Epithelial cell of prostate (primary cell): ENCODE data around the gene GPR132.
A peak's percentile ranks its signal among the peaks of the same experiment; 100 is the strongest.
"Not testable (repeated sequence)": the region's sequence is repeated elsewhere in the genome, so short reads cannot be mapped to it uniquely, and the experiment has no call there.

ENCODE experiments used
- DNase-seq: peaks from one replicate; pipeline ENCODE4 v3.0.0-alpha.2; 2011; ENCODE audit warnings: low read depth, low spot score
- H3K27ac ChIP-seq: fragments of 450-650 bp; 2 replicates; pipeline ENCODE4 v1.5.1; 2017; ENCODE audit warnings: mild to moderate bottlenecking

GPR132 gene, protein sequence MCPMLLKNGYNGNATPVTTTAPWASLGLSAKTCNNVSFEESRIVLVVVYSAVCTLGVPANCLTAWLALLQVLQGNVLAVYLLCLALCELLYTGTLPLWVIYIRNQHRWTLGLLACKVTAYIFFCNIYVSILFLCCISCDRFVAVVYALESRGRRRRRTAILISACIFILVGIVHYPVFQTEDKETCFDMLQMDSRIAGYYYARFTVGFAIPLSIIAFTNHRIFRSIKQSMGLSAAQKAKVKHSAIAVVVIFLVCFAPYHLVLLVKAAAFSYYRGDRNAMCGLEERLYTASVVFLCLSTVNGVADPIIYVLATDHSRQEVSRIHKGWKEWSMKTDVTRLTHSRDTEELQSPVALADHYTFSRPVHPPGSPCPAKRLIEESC

DNA sequence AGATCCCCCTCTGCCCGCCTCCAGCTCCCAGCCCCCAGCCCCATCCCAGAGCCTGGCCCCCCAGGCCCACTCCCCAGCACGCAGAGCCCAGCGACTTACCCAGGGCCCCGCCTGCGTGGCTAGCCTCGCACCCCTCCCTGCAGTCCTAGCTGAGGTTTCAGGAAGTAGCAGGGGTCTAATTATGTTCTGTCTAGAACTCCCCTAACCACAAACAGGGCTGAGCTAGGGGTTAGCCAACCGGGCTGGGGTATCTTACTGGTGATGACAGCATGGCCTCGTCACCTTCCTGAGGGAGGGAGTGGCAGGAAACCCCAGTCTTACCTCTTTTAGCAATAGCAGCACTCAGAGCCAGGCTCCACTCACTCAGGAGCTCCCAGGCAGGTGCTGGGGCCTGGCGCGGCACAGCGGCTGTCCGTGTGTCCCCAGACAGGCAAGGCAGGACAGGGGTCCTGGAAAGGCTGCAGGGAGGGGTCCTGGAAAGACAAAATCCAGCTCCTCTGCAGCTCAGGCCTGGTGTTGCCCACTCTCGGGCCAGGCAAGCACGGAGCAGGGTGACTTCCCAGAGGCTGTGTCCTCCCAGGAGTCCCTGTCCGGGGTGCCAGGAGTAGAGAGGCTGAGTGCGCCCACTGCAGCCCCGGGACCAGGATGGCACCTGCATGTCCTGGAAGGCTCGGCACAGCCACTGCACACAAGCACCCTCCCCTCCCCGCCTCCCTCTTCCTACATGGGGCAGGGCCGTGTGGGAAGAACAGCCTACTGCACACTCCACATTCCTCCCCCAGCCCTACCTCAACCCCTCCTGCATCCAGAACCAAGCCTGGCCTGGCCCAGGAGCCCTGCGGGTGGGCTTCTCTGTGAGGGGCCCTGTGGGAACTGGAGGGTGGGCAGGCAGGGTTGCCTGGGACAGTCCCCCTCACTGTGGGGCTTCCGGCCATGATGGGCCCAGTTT lies at the start of gene GPR132:
TSS of gene GPR132 (minus strand) at position 151 of the 949 bp plus-strand sequence. CDS start 10,010 bp downstream, outside the sequence.
- no peak within 1 kb of the TSS for H3K27ac ChIP-seq
- DNase-seq, result no peak

DNA sequence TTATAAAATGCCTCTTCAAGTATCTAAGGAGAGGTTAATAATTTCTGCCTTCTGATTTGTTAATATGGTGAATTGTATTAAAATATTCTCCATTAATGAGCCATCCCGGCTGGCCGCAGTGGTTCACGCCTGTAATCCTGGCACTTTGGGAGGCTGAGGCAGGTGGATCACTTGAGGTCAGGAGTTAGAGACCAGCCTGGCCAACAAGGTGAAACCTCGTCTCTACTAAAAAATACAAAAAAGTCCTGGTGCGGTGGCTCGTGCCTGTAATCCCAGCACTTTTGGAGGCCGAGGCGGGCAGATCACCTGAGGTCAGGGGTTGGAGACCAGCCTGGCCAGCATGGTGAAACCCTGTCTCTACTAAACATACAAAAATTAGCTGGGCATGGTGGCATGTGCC lies 44.0 kb upstream of the GPR132 start:
- not testable (repeated sequence) for DNase-seq, H3K27ac ChIP-seq

- DNase-seq, result no peak
- H3K27ac ChIP-seq, result no peak overlapping the region
Measured at GRCh38 chr14:105108516-105108864, 43.3 kb upstream of the GPR132 start.

DNA sequence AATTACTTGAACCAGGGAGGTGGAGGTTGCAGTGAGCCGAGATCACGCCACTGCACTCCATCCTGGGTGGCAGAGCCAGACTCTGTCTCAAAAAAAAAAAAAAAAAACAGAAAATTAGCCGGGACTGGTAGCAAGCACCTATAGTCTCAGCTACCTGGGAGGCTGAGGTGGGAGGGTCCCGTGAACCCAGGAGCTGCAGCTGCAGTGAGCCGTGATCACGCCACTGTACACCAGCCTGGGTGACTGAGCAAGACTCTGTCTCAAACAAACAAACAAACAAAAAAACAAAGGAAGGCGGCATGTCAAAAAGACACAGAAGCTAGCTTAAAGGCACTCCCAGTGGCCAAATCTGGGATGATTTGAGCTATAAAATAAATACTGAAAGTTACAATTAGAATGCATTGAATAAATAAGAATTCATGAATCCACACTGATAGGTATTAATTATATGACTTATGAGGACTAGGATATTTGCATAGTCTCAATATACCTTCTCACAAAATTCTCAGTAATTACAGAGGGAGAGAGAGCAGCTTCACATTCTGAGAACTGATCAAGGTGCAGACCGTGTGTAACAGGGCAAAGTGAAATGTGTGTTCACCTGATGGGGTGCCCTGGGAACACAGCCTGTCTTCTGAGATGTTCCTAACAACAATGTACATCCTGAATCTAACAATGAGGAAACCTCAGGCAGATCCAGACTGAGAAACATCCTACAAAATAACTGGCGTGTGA lies 42.7 kb upstream of the GPR132 start:
- DNase-seq, result no peak
- no peak overlapping the region for H3K27ac ChIP-seq

DNA sequence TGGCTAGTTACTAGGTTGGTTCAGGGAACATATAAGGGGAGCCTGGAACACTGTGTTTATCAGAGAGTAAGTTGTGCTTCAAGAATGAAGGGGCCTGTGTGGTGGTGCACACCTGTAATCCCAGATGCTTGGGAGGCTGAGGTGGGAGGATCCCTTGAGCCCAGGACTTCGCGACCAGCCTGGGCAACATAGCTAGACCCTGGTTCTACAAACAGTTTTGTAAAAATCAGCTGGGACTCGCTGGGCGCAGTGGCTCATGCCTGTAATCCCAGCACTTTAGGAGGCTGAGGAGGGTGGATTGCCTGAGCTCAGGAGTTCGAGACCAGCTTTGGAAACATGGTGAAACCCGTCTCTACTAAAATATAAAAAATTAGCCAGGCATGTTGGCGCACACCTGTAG lies 42.1 kb upstream of the GPR132 start:
- no peak for DNase-seq
- no peak overlapping the region for H3K27ac ChIP-seq

GRCh38 chr14:105105158-105105557 lies 39.9 kb upstream of the GPR132 start:
- no peak for DNase-seq

GRCh38 chr14:105102893-105103292 lies 37.7 kb upstream of the GPR132 start:
- no peak for DNase-seq
- H3K27ac ChIP-seq, result no peak overlapping the region

More at GRCh38 chr14:105105158-105105557, 39.9 kb upstream of the GPR132 start:
- H3K27ac ChIP-seq, result no peak overlapping the region

DNA sequence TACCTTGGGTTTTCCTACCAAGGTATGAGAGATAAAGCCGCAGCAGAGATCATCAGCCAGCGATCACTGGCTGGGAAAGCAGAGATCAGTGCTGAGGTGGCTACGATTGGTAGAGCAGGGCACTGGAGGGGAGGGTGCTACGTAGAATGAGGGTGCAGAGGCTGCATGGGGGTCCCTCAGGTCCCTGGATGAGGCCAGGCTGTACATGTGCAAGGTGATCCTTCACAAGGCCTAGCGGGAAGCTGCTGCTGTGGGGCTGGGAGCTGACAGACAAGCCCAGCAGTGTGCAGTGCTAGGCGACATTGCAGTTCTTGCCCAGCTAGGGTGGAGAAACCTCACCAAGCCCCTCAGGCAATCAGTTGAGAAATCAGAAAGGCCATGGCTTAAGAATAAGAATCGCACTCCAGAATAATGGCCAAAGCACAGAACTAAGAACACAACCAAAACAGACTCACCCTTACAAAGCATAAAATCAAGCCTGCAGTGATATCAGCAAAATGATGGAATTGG lies 37.2 kb upstream of the GPR132 start:
- no peak for DNase-seq
- H3K27ac ChIP-seq, result no peak overlapping the region

- H3K27ac ChIP-seq, result no peak overlapping the region
- no peak for DNase-seq
Measured at GRCh38 chr14:105100910-105101309, 35.7 kb upstream of the GPR132 start.

DNA sequence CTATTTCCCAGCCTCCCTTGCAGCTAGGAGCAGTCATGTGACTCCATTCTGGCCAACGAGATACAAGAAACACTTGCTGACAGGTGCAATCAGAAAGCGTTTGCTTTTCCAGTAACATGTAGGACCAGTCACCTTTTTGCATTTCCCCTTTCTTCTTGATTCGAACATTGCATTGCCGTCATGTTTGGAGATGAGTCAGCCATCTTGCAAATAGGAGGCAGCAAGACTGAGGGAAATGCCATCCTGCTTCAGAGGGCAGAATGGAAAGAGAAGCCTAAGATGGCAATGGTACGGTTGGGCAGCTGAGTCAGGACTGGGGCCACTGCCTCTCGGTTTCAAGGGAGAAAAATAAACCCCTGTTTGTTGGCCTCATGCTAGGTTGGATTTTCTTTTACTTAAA lies 34.5 kb upstream of the GPR132 start:
- no peak for DNase-seq
- no peak overlapping the region for H3K27ac ChIP-seq

DNA sequence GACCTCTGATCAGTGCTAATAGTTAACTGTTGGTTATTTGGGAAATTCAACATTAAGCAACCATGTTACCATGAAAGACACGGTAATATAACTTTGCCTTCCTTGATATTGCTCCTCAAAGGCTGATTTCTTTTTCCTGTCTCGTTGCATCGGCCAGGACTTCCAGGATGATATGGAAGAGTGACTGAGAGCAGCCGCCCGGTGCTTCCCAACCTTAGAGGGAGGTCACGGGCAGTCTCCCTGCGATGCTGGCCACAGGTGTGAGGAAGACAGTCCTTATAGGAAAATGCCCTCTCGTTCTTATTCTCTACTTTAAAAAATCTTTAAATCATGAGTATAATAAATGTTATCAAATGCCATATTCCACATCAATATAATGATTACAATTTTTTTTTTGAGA lies 33.1 kb upstream of the GPR132 start:
- DNase-seq, result no peak
- no peak overlapping the region for H3K27ac ChIP-seq

DNA sequence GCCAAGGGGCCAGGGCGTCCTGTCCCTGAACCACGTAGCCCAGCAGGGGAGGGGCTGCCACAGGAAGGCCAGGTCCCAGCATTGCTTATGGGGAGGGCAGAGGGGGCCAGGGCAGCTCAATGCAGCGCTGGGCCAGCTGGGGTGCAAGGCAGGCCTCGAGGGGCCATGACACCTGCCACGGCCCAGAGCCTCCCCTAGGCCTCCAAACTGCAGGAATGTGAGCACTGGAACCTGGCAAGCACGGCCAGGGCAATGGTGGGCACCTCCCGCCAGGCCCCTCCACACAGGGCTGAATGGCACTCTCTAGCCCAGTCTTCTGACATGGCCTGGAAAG lies 32.5 kb upstream of the GPR132 start:
- no peak overlapping the region for H3K27ac ChIP-seq
- no peak for DNase-seq

- DNase-seq, result no peak
- no peak overlapping the region for H3K27ac ChIP-seq
Measured at GRCh38 chr14:105096206-105096875, 31.1 kb upstream of the GPR132 start.

DNA sequence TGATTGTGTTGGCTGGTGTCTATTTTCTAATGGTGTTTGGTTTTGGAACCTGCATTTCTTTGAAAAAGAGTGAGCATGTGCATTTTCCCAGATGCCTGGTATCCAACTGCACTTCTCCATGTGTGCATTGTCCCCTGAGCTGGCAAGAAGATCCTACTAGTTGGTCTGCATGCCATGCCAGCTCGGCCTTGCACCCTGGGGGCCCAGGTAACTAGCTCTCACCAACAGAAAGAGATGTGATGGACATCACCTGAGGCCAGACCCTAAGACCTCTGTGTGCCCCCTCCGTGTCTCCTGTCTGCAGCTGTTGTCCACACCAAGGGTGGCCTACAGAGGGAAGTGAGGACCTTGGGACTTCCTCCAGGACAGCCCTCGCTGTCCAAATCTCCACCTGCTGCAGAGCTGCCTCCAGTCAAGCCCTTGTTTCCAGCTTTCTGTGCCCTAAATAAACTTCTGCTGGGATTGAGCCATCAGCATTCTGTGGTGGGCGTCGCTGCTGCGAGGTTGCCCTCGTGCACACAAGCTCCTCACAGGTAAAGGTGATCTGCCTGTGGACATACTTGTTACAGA lies 30.1 kb upstream of the GPR132 start:
- no peak for DNase-seq
- no peak overlapping the region for H3K27ac ChIP-seq

DNA sequence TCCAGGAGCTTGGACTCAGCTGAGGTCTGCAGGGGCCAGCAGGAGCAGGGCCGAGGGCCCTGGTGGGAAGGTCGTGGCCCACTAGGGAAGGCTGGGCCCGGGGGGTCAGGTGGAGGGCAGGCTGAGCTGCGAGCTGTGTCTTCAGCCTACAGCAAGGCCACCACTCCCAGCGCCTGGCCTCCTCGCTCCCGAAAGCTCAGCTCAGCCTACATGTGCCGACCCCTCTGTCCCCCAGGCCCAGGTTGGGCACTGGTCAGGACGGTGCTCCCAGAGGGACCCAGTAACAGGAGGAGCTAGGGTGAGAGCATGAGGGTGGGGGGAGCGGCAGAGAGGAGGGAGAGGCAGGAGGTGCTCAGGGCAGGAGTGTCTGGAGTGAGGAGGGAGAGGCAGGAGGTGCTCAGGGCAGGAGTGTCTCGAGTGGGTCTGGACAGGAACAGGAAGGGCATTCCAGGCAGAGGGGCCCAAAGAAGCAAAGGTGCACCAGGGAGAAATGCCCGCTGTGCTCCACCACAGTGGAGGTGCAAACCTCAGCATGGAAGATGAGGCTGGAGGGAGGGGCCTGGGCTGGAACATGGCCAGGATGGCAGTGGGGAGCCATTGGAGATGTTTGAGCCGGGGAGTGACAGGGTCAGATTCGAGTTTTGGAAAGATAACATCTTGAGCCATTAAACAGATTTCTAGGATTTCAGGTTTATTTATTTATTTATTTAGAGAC lies 29.1 kb upstream of the GPR132 start:
- peak overlapping the region; percentile 88 for H3K27ac ChIP-seq
- DNase-seq, result no peak

- peak overlapping the region; percentile 88 for H3K27ac ChIP-seq
- DNase-seq, result peak; percentile 36
Measured at GRCh38 chr14:105093431-105094192, 28.4 kb upstream of the GPR132 start.

DNA sequence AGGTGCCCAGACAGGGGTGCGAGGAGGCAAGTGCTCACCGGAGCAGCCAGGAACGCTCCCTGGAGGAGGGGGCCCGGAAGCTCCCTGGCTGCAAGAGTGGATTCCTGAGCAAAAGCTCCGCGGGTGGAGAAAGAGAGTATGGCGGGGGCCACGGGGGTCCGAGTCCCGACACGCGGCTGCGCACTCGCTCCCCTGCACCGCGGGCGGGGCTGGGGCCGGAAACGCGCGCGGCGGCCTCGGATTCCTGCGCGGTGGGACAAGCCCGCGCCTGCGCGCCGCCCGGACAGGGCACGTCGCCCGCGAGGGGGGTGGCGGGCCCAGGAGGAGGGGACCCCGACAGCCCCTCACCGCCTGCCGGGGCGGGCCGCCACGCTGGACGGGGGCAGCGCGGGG lies 27.8 kb upstream of the GPR132 start:
- no peak for DNase-seq
- H3K27ac ChIP-seq, result peak overlapping the region; percentile 88
